ENCODE results near the gene ZKSCAN8.

Gene ZKSCAN8

DNA sequence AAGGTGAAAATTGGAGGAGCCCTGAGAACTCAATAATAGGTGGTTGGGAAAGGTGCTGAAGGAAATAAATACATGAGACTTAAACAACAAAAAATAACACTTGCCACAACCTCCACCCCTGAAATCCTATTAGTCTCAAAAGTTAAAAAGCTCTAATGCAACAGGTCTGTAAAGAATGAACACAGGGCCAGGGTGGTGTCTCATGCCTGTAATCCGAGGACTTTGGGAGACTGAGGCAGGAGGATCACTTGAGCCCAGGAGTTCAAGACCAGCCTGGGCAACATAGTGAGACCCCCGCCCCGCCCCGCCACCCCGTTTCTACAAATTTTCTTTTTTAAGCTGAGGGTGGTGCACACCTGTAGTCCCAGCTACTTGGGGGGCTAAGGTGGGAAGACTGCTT, 1.1 kb upstream of the ZKSCAN8 start:
- no peak for ATAC-seq

DNA sequence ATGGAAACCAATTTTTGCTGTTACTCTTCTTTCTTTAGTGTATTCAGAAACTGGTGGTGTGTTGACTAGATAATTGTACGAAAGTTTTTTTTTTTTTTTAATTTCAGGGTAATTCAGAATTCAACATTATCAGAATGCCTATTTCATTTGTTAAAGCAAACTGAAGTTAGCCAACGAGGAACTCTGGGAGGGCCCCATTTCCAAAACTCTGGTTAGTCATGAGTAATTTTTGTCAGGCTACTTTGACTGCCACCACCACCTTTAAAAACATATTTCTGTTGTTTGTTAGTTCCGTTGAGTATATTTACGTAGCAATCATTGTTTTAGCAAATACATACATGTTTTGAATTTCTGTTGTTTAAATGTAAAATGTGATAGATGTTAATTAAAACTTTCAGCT, 763 bp downstream of the ZKSCAN8 start:
- ATAC-seq, result no peak

DNA sequence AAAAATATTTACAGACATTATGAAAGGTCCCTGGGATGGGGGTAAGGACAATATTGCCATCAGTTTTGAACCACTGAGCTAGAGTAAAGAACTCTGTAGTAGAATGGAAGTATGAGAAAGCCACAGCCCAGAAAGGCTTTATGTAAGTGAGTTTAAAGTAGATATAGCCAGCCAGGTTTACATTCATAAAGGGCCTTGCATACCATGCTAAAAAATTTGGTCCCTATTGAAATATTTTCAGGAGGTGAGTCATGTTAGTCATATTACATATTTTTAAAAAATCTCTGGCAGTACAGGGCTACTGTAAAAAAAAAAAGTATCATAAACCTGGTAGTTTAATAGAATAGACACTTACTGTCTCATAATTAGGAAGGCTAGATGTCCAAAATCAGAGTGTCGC, 3.5 kb downstream of the ZKSCAN8 start:
- no peak for ATAC-seq

DNA sequence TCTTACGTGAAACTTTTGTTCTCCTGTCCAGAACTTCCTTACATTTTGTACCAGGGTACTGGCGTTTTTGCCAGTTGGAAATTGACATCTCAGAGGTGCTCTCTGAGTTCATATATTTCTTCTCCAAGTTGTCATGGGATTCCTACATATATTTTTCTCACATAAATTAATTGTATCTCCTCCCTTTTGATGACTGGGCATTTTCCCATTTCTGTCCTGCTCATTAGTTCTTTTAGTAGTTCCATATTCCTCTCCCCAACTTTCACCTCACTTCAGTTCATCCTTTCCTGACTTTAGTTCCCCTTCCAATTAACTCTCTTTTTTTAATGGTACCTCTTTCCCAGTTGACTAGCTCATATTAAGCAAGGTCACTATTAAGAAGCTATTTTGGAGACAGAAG, 10.8 kb downstream of the ZKSCAN8 start:
- ATAC-seq, result no peak

DNA sequence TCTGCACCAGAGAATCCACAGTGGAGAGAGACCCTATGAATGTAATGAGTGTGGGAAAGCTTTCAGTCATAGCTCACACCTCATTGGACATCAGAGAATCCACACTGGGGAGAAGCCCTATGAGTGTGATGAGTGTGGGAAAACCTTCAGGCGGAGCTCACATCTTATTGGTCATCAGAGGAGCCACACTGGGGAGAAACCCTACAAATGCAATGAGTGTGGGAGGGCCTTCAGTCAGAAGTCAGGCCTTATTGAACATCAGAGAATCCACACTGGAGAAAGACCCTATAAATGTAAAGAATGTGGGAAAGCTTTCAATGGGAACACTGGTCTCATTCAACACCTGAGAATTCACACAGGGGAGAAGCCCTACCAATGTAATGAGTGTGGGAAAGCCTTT, 11.9 kb downstream of the ZKSCAN8 start:
- no peak for ATAC-seq

DNA sequence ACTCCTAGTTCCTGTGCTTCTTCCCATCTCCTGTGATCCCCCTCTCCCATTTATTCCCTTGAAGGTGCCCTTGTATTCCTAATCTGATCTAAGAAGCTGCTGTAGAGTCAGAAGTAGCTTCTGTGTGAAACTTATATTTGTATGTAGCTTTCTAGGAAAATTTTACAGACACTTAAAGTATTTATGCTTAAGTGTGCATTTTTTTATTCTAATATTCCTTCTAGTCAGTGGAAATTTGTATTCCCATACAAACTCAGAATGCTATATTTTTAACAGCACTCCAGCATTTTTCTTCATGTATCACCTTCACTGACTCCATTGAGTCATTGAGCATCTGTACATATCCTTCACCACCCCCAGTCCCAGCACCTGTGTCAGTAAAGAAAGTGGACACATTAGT, 12.7 kb downstream of the ZKSCAN8 start:
- ATAC-seq, result no peak

DNA sequence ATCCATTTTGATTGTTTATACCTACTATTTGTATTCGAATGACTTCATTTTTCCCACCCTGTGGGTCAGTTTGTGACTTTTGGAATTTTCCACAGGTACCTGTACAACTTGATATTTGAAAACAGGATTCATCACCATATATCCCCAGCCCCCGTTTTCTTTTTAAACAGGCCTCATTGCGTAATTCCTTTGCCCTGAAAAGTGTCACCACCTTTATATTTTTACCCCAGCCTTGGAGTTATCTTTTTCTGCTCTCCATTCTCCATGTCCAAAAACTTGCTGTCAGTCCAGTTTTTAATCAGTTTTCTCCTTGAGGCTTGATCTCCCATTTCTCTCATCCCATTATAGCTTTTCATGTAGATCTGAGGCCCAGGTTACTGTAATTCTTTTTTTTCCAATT, 16.6 kb downstream of the ZKSCAN8 start:
- ATAC-seq, result no peak

DNA sequence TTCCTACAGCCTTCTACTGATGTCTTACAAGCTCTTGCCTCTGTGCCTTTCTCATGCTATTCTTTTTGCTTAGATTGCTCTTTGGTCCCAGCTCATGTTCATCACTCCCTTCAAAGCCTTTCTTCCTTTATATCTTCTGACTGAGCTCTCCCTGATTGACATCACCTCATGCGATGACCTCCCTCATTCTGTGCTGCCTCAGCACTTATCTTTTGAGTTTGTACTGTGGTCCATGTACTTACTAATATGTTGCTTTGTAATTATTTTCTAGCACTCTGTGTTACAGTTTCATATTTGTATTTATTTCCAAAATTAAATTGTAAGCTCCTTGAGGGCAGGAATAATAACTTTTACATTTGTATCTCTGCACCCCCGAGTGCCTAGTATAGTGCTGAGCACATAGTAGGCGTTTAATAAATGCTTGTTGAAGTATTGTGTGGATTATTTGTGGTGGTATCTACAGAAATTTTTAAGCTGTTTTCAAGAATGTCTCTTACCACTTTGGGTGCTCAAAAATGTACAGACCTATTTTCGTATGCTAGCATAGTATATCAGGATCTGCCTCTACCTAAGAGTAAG, 17.4 kb downstream of the ZKSCAN8 start:
- ATAC-seq, result no peak

DNA sequence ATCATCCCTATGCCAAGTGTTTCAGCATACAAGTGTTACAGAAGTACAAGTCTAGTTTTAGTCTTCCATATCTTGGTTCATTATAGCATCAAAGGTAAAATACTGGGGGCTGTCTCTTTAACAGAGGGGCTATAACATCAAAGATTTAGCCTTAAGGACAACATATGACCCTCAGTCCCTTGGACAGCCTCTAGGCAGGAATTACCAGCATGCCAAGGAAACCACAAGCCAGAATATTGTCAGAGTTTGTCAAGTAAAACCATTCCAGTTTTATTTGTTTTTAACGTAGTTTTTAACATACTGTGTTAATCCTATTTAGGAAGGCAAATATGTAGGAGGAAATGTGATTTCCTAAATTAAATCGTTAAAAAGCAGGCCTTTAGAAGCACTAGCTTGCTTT, 18.6 kb downstream of the ZKSCAN8 start:
- no peak for ATAC-seq

DNA sequence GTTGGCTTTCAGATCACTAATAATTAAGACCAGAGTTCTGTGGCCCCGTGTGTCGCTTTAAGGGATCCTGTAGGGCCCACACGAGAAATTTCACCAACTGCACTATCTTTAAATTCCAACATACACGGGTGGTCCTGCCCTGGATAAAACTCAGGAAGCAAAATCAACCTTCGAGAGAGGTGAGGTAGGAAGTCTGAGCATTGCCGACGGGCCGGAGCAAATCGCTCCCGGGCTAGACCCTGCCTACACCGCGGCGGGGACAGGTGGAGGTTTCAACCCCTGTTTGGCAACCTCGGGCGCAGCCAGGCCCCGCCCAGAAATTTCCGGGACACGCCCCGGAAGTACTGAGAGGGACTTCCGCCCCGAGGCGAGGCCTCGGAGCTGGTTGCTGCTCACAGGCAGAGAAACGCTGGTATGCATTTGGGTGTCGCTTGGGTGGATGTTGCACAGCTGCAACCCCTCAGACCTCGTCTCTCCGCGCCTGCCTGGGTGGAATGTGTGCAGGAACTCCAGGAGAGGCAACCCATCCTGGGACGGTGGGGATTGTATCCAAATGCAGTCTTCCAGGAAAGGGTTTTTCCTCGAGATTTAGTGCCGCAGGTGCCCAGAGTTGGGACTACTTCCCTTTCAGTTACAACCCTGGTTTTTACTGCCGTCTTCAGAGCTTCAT, 19.9 kb downstream of the ZKSCAN8 start:
- peak; percentile 92 to 95 for ATAC-seq

DNA sequence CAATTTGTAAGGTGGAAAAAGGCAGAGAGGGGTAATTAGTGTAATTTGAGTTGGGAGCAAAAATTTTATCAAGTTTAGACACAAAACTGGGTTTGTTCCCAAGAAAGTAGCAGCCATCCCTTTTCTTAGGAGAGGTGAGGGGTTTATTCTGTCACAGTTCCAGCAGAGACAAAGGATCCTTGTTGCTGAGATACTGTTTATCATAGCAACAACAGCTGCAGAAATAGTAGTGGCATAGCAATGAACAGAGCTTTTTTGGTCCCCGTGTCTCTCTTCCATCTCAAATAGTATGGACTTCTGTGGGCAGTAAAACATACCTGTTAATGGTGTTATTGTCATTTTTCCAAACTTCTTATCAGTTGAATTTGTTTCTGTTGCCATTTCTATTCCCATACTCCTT, 23.9 kb downstream of the ZKSCAN8 start:
- ATAC-seq, result no peak

DNA sequence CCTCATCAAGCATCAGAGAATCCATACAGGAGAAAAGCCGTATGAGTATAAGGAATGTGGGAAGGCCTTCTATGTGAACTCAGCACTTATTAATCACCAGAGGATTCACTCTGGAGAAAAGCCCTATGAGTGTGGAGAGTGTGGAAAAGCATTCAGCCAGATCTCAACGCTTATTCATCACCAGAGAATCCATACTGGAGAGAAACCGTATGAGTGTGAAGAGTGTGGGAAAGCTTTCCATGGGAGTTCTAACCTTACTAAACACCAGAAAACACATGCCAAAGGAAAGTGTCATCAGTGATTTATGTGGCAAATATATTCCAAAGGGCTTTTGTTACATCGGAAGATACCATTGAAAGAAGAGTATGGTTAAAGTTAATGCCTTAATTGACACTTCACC, 25.4 kb downstream of the ZKSCAN8 start:
- no peak for ATAC-seq

DNA sequence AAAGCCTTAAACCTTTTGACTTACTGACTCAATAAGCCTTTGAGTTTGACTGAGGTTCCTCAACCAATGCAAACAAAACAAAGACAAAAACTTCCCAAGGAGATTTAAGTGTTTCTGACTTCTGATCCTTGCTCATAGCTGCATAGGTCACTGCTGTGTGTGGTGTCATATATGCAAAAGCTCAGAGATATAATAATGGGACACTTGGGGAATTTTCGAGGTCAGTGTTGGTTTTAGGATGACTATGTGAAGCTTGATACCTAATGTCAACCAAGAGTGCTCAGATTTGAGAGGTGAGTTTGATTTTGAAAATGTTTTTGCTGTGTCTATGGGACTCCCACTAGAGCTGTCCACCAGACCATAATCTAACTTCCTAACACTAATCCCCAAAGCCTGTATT, 26.2 kb downstream of the ZKSCAN8 start:
- no peak for ATAC-seq

DNA sequence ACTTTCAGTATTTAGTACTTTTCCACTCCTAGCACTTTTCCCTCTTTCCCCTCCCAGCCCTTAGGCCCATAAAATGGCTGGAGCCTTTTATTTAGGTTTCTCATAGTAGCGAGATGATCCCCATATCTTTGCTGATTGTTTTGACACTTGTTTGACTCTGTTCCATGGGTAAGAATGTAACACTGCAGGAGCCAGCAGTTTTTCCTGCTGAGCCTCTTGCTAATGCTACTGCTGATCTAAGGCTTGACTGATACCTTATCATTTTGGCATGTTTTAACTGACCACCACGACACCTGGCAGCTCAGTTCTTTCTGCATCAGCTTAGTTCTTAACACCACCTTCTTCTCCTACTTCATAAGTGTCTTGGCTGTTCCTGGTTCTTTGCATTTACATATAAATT, 29.6 kb downstream of the ZKSCAN8 start:
- no peak for ATAC-seq

DNA sequence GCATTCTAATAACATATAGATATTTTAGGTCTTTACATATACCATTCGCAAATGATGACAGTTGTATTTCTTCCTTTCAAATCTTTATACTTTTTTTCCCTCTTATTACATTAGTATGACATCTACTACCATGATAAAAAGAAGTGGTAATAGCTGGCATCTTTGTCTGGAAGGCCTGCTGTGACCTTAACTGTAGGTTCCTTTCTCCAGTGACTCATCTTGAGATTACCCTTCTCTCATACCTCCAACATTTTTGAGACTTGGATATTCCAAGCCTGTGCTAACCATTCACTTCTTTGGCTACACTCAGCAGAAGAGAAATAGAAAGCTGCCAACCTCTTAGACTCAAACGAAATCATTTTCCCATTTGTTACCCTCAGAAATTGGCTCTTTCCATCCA, 30.3 kb downstream of the ZKSCAN8 start:
- ATAC-seq, result no peak

DNA sequence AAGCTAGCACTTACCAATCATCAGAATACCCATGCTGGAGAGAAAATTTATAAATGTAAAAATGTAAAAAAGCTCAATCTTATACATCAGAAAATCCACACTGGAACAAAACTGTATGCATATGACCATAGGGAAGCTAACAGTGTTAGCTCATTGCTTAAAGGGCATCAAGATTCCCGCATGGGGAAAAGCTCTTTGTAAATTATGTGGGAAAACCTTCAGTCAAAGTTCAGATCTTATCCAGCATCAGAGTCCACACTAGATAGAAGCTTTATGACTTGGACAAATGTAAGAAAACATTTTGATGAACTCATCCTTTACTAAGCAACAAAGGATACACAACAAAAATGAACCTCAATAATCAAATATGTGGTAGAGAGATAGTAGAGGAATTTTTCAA, 34.7 kb downstream of the ZKSCAN8 start:
- ATAC-seq, result no peak

DNA sequence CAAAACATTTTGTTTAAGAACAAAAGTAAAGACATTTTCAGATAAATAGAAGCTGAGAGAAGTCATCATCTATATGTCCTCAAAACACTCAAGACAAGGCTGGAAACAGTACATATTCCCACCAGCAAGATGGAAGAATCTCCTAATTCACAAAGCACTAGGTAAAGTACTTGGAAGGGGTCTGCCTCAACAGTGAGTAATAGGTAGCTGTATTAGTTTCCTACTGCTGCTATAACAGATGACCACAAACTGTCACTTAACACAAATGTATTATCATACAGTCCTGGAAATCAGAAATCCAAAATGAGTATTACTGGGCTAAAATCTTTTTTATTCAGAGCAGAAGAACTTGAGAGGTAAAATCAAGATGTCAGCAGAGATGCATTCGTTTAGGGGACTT, 40.6 kb downstream of the ZKSCAN8 start:
- ATAC-seq, result peak in 1 of 2 donors; percentile 27

DNA sequence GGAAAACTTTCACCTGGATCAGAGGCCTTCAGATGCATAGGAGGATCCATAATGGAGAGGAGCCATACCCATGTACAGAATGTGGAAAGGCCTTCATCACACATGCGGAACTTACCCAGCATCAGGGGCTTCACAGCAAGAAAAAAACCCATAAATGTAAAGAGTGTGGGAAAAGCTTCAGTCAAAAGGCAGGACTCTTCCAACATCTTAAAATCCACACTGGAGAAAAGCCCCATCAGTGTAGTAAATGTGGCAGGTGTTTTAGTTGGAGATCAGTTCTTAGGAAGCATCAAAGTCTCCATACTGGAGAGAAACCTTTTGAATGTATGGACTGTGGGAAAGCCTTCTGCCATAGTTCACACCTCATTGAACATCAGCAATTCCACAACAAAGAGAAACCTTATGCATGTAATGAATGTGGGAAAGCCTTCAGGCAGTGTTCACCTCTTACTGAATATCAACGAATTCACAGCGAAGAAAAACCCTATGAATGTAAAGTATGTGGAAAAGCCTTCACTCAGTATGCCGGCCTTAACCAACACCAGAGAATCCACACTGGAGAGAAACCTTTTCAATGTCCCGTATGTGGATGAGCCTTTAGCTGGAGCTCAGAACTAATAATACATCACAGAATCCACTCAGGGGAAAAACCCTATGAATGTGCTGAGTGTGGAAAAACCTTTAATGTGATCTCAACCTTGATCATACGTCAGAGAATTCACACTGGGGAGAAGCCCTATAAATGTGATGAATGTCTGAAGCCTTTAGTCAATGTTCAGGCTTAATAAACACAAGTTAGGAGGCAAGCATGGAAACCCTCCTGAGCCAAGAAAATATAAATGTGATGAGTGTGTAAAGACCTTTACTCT, 46.7 kb downstream of the ZKSCAN8 start:
- no peak for ATAC-seq

DNA sequence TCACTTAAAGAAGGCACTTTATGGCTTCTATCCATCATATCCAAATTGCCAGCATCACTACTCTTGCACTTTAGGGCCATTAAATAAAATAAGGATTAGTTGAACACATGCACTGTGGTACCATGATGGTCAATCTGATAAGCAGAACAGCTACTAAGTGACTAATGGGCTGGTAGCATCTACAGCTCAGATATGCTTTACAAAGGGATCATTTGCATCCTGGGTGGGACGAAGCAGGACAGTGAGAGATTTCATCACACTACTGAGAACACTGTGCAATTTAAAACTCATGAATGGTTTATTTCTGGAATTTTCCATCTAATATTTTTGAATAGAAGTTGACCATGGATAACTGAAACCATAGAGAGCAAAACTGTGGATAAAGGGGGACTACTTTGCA, 58.3 kb downstream of the ZKSCAN8 start:
- ATAC-seq, result no peak

DNA sequence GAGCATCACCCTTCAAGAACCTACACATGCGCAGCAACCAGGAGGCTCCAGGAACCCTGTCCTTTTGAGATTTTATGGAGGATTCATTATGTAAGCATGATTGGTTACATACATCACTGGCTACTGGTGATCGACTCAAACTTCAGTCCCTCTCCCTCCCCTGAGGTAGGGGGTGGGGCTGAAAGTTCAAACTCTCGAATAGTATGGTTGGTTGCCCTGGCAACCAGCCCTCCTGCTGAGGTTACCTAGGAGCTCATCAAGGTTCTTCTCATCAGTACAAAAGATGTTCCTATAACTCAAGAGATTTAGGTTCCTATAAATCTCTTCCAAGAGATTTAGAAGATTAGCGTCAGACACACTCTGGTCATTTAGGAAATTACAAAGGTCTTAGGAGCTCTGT, 61.5 kb downstream of the ZKSCAN8 start:
- ATAC-seq, result no peak

DNA sequence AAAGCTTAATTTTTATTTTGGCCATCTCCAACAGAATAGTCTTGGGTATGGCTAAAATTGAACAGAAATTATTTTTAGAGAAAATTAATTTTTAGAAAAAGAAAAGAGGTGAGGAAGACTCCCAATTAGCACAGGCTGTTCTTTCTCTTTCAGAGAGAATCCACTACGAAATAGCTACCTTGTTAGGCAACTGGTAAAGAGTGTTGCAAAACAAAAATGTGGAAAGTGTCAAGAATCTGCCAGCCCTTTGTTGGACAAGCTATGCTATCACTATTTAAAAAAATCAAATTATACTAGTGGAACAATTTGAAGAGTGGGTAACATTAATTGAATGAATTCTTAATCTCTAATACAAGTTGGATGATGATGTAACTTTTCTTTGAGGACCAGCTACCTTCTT, 64.2 kb downstream of the ZKSCAN8 start:
- no peak for ATAC-seq

DNA sequence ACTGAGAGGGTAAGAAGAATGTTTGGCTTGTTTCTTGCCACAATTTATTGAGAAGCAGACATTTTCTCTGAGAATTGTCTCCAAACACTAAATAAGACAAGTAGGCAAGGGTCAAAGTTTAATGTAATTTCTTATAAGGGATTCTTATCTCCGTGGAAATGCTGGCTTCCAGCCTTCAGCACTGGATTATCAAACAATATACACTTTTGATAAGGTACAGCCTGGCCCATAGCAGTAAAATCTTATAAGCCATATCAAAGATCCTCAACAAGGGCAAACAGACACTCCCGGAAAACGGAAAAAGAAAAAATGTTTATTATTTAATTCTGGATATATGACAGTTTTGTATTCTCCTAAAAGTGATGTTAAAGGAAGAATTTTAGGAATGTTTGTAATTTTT, 64.8 kb downstream of the ZKSCAN8 start:
- ATAC-seq, result no peak

DNA sequence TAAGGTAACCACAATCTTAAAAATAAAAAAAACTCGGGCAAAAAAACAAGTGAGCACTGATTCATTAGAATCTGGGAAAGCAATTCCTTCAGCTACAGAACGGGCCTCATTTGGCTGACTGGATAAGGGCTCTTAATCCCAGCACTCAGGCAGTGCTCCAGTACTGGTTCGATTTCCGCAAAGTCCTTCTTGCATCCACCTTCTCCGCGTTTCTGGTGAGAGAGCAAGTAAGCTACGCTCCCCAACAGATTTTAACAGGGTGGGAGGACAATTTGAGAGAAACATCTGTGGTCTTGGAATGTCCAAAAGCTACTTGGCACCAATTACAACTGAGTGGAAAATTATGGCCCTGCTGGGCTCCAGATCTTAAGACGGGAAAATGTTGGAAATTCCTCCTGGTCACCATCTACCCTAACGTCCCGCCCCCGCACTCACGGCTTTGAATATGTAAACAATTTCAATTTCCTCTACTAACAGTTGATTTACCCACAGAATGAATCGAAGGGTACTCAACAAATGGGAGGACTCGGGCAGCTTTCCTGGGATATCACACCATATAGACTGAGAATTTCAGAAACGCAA, 65.3 kb downstream of the ZKSCAN8 start:
- no peak for ATAC-seq

Data from activated CD4-positive, CD25-positive, alpha-beta regulatory T cell treated with anti-CD3 and anti-CD28 coated beads, Interleukin-2, amount 50 U/mL, for 24 hours (primary cell).